CD14-positive monocyte (primary cell): ENCODE results near the gene CACTIN. TPM values are rescaled to one million over a fixed set of nuclear protein-coding genes. Genes with fewer than 3 reads are reported as not detected.

Experiments used
- DNase-seq, 3 donors: peaks; one replicate each; pipeline ENCODE4 v3.0.0-alpha.2; 2011 to 2022
- H2AFZ ChIP-seq: 2 replicates; pipeline ENCODE4 v1.6.0; 2012; ENCODE audit warnings: mild to moderate bottlenecking, low read depth, low read length, inconsistent platforms; ENCODE audit not compliant: insufficient read depth, poor library complexity, severe bottlenecking
- H3K27ac ChIP-seq, 2 donors: 1 replicate in 1 of 2; 2 replicates in 1 of 2; pipeline ENCODE4 v1.5.1; 2012 to 2013; ENCODE audit warnings: low read length in 2 of 2, control low read depth in 1 of 2, inconsistent platforms in 1 of 2, low read depth in 1 of 2, mild to moderate bottlenecking in 1 of 2
- H3K27me3 ChIP-seq, 2 donors: one replicate each; pipeline versions ENCODE4 v1.6.0 to v1.6.1; 2011 to 2013; ENCODE audit warnings: low read length in 2 of 2; ENCODE audit not compliant: control insufficient read depth in 2 of 2, insufficient read depth in 2 of 2
- H3K36me3 ChIP-seq, 2 donors: replicated peaks in 1 of 2; 1 replicate in 1 of 2; 2 replicates in 1 of 2; pipeline versions ENCODE4 v1.5.1 to v1.6.1; 2012 to 2013; ENCODE audit warnings: low read length in 2 of 2, control low read depth in 1 of 2, inconsistent platforms in 1 of 2, mild to moderate bottlenecking in 1 of 2; ENCODE audit not compliant: insufficient read depth in 2 of 2, control insufficient read depth in 1 of 2
- H3K4me1 ChIP-seq, 2 donors: 1 replicate in 1 of 2; 2 replicates in 1 of 2; pipeline versions ENCODE4 v1.5.1 to v1.6.1; 2012 to 2013; ENCODE audit warnings: low read length in 2 of 2, control low read depth in 1 of 2, inconsistent platforms in 1 of 2, mild to moderate bottlenecking in 1 of 2, moderate library complexity in 1 of 2; ENCODE audit not compliant: insufficient read depth in 2 of 2, control insufficient read depth in 1 of 2
- H3K4me2 ChIP-seq: replicated peaks from 2 replicates; pipeline ENCODE3; 2012; ENCODE audit warnings: low read length, moderate library complexity, mild to moderate bottlenecking; ENCODE audit not compliant: poor library complexity, severe bottlenecking; ENCODE audit errors: extremely low read depth
- H3K4me3 ChIP-seq, 3 experiments: fragments of 200-600 bp in 1 of 3; sonication (generic) in 1 of 3; replicated peaks in 1 of 3; 1 replicate in 2 of 3; 2 replicates in 1 of 3; pipeline ENCODE4 v1.5.1; 2011 to 2013; ENCODE audit warnings: low read length in 3 of 3, mild to moderate bottlenecking in 3 of 3, control low read depth in 2 of 3, low read depth in 2 of 3, inconsistent platforms in 1 of 3, moderate library complexity in 1 of 3
- H3K79me2 ChIP-seq: 2 replicates; pipeline ENCODE4 v1.6.0; 2012; ENCODE audit warnings: mild to moderate bottlenecking, control low read depth, inconsistent platforms, low read length, moderate library complexity; ENCODE audit not compliant: insufficient read depth
- H3K9ac ChIP-seq: 2 replicates; pipeline ENCODE4 v1.6.0; 2017; ENCODE audit warnings: low read length, mild to moderate bottlenecking; ENCODE audit not compliant: insufficient read depth, poor library complexity, severe bottlenecking
- H3K9me3 ChIP-seq, 2 donors: replicated peaks in 1 of 2; 1 replicate in 1 of 2; 2 replicates in 1 of 2; pipeline versions ENCODE4 v1.5.1 to v1.6.1; 2012 to 2013; ENCODE audit warnings: low read length in 2 of 2, control low read depth in 1 of 2; ENCODE audit not compliant: control insufficient read depth in 1 of 2, insufficient read depth in 1 of 2
- H4K20me1 ChIP-seq: 2 replicates; pipeline ENCODE4 v1.6.0; 2012; ENCODE audit warnings: mild to moderate bottlenecking, low read length, control low read depth, moderate library complexity; ENCODE audit not compliant: insufficient read depth
- H3K27ac Mint-ChIP-seq, 7 donors: one replicate each; pipeline ENCODE4 v1.8.0; 2020; ENCODE audit warnings: mild to moderate bottlenecking in 7 of 7, mixed read lengths in 7 of 7, moderate library complexity in 6 of 7, inconsistent platforms in 2 of 7
- H3K27me3 Mint-ChIP-seq, 3 donors: one replicate each; pipeline ENCODE4 v1.8.0; 2021 to 2022; ENCODE audit warnings: low read depth in 3 of 3, mild to moderate bottlenecking in 3 of 3, mixed read lengths in 3 of 3, moderate library complexity in 3 of 3, inconsistent platforms in 1 of 3
- H3K36me3 Mint-ChIP-seq, 2 donors: one replicate each; pipeline ENCODE4 v1.8.0; 2020; ENCODE audit warnings: mixed read lengths in 2 of 2, inconsistent platforms in 1 of 2, mild to moderate bottlenecking in 1 of 2
- H3K4me1 Mint-ChIP-seq: one replicate; pipeline ENCODE4 v1.8.0; 2020; ENCODE audit warnings: mild to moderate bottlenecking, mixed read lengths
- H3K4me3 Mint-ChIP-seq, 2 donors: one replicate each; pipeline ENCODE4 v1.8.0; 2020; ENCODE audit warnings: mild to moderate bottlenecking in 2 of 2, mixed read lengths in 2 of 2, moderate library complexity in 1 of 2
- H3K9me3 Mint-ChIP-seq, 7 donors: one replicate each; pipeline ENCODE4 v1.8.0; 2020 to 2022; ENCODE audit warnings: mixed read lengths in 7 of 7, mild to moderate bottlenecking in 6 of 7, moderate library complexity in 6 of 7, inconsistent platforms in 2 of 7
- CTCF ChIP-seq: fragments of 200-600 bp; IDR thresholded peaks from one replicate; pipeline ENCODE4 v1.8.0; 2022; ENCODE audit warnings: antibody characterized with exemption, mild to moderate bottlenecking
- WGBS: methylation state at CpG from one replicate; pipeline ENCODE4 v1.1.5; 2013; ENCODE audit warnings: missing lambda C conversion rate; ENCODE audit not compliant: insufficient coverage; 5-methylcytosine and 5-hydroxymethylcytosine counted together
- intact Hi-C, 2 donors: fragments of 100-400 bp; cut with micrococcal nuclease; formaldehyde crosslinking; loops; one replicate each; pipeline versions ENCODE4 v1.15.0 to v1.15.1; 2023
- polyA plus RNA-seq, 3 donors: library from polyadenylated mRNA; depleted of rRNA in 1 of 3; unstranded in 2 of 3; stranded (reverse) in 1 of 3; fragments of 300-500 nt in 2 of 3; fragments of >200 nt in 1 of 3; fragmentation: Illumina TruSeq in 2 of 3; gene quantifications; 1 replicate in 2 of 3; 2 replicates in 1 of 3; pipeline ENCODE4 v1.2.3, GENCODE V29; 2012 to 2021

CACTIN gene
- polyA plus RNA-seq, 3 donors = 2.5 to 19.4 (median 3.0) TPM

GRCh38 chr19:3599776-3600187, 26.8 kb downstream of the CACTIN start:
- no peaks in the 10 kb centered on the region for H3K4me1 ChIP-seq
- no peak overlapping the region for H3K4me2 ChIP-seq
- H3K9ac ChIP-seq = no peak overlapping the region
- H2AFZ ChIP-seq = no peak overlapping the region
- Mint-ChIP-seq H3K4me1 (no peaks in the 10 kb centered on the region), H3K9me3 (peaks cover 0 to 4% (median 2%) of the 10 kb centered on the region in 7 donors), H3K4me3 (no peak overlapping the region), H3K27ac (no peak overlapping the region), H3K27me3 (peaks cover 4 to 8% (median 6%) of the 10 kb centered on the region in 3 donors), H3K36me3 (no peaks in the 10 kb centered on the region)
- no peaks in the 10 kb centered on the region for H3K36me3 ChIP-seq
- H3K27ac ChIP-seq = no peak overlapping the region
- no peaks in the 10 kb centered on the region for H4K20me1 ChIP-seq
- H3K9me3 ChIP-seq = no peaks in the 10 kb centered on the region
- no peak overlapping the region for H3K4me3 ChIP-seq
- no peak for DNase-seq
- H3K27me3 ChIP-seq = peaks cover 0 to 3% of the 10 kb centered on the region in 2 donors
- H3K79me2 ChIP-seq = no peaks in the 10 kb centered on the region
- WGBS = 96% methylated on average over 26 of the region's 28 CpGs
- TF ChIP-seq CTCF = no peak
- intact Hi-C loops = no loop called here

GRCh38 chr19:3595521-3596061, 31.0 kb downstream of the CACTIN start:
- Mint-ChIP-seq H3K27ac (peak overlapping the region in 1 of 7 donors; percentile 30), H3K27me3 (peaks cover 3 to 10% (median 5%) of the 10 kb centered on the region in 3 donors), H3K36me3 (no peaks in the 10 kb centered on the region), H3K9me3 (peaks cover 7 to 14% (median 12%) of the 10 kb centered on the region in 7 donors), H3K4me1 (no peaks in the 10 kb centered on the region), H3K4me3 (no peak overlapping the region)
- H3K4me2 ChIP-seq = no peak overlapping the region
- H3K27me3 ChIP-seq = no peaks in the 10 kb centered on the region
- DNase-seq = no peak
- H4K20me1 ChIP-seq = no peaks in the 10 kb centered on the region
- WGBS = 92% methylated on average over 33 of the region's 34 CpGs
- no peaks in the 10 kb centered on the region for H3K36me3 ChIP-seq
- peaks cover 5% of the 10 kb centered on the region in 2 donors for H3K9me3 ChIP-seq
- no peaks in the 10 kb centered on the region for H3K4me1 ChIP-seq
- TF ChIP-seq CTCF = no peak
- no peak overlapping the region for H2AFZ ChIP-seq
- no peak overlapping the region for H3K27ac ChIP-seq
- H3K4me3 ChIP-seq = no peak overlapping the region
- H3K79me2 ChIP-seq = no peaks in the 10 kb centered on the region
- H3K9ac ChIP-seq = no peak overlapping the region
- intact Hi-C loops = no loop called here
